ENCODE measurements around the gene STRN4. TPM values are rescaled to one million over a fixed set of nuclear protein-coding genes. Genes with fewer than 3 reads are reported as not detected.

STRN4 gene
- total RNA-seq, 4 donors from 2014 or later: 55.1 to 109 (median 81.8) TPM

DNA sequence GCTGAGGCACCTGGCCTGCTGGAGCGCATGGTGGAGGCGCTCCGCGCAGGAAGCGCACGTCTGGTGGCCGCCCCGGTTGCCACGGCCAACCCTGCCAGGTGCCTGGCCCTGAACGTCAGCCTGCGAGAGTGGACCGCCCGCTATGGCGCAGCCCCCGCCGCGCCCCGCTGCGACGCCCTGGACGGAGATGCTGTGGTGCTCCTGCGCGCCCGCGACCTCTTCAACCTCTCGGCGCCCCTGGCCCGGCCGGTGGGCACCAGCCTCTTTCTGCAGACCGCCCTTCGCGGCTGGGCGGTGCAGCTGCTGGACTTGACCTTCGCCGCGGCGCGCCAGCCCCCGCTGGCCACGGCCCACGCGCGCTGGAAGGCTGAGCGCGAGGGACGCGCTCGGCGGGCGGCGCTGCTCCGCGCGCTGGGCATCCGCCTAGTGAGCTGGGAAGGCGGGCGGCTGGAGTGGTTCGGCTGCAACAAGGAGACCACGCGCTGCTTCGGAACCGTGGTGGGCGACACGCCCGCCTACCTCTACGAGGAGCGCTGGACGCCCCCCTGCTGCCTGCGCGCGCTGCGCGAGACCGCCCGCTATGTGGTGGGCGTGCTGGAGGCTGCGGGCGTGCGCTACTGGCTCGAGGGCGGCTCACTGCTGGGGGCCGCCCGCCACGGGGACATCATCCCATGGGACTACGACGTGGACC, 9.7 kb upstream of the STRN4 start:
- no peak for TF ChIP-seq POLR2A (IDR thresholded peaks at IDR 0.05)
- TF ChIP-seq, protein P1, sequence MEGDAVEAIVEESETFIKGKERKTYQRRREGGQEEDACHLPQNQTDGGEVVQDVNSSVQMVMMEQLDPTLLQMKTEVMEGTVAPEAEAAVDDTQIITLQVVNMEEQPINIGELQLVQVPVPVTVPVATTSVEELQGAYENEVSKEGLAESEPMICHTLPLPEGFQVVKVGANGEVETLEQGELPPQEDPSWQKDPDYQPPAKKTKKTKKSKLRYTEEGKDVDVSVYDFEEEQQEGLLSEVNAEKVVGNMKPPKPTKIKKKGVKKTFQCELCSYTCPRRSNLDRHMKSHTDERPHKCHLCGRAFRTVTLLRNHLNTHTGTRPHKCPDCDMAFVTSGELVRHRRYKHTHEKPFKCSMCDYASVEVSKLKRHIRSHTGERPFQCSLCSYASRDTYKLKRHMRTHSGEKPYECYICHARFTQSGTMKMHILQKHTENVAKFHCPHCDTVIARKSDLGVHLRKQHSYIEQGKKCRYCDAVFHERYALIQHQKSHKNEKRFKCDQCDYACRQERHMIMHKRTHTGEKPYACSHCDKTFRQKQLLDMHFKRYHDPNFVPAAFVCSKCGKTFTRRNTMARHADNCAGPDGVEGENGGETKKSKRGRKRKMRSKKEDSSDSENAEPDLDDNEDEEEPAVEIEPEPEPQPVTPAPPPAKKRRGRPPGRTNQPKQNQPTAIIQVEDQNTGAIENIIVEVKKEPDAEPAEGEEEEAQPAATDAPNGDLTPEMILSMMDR (IDR thresholded peaks at IDR 0.05): no peak
- Histone ChIP-seq H3K9me3 (no peaks in the 10 kb centered on the region), H3K36me3 (no peaks in the 10 kb centered on the region), H3K27ac (peak overlapping the region in 1 of 2 donors; percentile 65), H3K4me1 (peaks cover 0 to 4% of the 10 kb centered on the region in 2 donors), H3K4me3 (no peak overlapping the region), H3K27me3 (no peaks in the 10 kb centered on the region)
- no peak for DNase-seq
- intact Hi-C loops (cut with DNase I; ENCODE audit: low total_unique reads): loop anchor here (5.0 kb wide), 1 partner anchor 86 kb away; no protein-coding TSS in a partner anchor

DNA sequence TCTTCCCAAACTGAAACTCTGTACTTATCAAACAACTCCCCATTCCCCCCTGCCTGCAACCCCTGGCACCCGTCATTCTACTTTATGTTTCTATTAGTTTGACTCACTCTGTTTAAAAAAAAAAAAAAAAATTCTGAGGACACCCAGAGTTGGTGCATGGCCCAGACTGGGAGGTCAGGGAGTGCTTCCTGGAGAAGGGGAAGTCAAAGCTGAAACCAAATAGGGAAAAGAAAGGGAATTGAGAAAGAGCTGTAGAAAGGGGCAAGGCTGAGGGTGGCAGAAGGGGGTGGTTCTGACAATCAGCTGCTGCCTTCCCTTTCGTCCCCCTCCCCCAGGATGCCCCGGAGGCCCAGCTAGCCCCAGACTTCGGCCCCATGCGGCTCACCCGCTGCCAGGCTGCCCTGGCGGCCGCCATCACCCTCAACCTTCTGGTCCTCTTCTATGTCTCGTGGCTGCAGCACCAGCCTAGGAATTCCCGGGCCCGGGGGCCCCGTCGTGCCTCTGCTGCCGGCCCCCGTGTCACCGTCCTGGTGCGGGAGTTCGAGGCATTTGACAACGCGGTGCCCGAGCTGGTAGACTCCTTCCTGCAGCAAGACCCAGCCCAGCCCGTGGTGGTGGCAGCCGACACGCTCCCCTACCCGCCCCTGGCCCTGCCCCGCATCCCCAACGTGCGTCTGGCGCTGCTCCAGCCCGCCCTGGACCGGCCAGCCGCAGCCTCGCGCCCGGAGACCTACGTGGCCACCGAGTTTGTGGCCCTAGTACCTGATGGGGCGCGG, 9.0 kb upstream of the STRN4 start:
- peak in 1 of 2 donors; percentile 52 for DNase-seq
- Histone ChIP-seq H3K36me3 (no peaks in the 10 kb centered on the region), H3K4me3 (no peak overlapping the region), H3K27ac (peak overlapping the region in 1 of 2 donors; percentile 65), H3K4me1 (peaks cover 0 to 4% of the 10 kb centered on the region in 2 donors), H3K27me3 (no peaks in the 10 kb centered on the region), H3K9me3 (no peaks in the 10 kb centered on the region)
- intact Hi-C loops (cut with DNase I; ENCODE audit: low total_unique reads): loop anchor here (5.0 kb wide), 1 partner anchor 87 kb away; no protein-coding TSS in a partner anchor
- no peak for TF ChIP-seq POLR2A (IDR thresholded peaks at IDR 0.05)
- TF ChIP-seq, protein P1 (IDR thresholded peaks at IDR 0.05): no peak

DNA sequence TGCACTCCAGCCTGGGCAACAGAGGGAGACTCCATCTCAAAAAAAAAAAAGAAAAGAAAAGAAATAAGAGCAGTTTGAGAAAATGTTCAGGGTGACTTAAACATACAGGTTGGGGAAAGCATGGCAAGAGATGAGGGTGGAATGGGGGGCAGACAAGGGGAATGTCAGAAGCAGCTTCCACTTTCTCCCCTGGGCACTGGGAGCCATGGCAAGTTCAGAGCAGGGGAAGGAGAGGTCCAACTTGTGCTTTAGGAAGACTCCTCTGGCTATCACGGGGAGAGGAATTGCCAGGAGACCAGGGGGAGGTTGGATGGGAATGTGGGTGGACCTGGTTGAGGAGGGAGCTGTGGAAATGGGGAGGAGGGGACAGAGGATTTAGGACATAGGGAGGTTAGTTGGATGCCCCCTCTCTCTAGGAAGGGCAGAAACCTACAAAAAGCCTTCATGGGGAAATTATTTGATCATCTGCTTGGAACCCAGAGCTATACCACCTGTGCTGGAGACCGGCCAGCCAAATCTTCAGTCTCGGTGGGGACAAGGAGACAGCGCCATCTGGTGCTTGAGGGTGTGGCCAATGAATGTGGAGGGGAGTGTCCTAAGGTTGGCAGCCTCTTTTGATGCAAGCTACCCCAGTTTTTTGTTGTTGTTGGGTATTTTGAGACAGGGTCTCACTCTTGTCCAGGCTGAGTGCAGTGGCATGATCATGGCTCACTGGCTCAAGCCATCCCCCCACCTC, 7.3 kb upstream of the STRN4 start:
- intact Hi-C loops (cut with DNase I; ENCODE audit: low total_unique reads): no loop called here

DNA sequence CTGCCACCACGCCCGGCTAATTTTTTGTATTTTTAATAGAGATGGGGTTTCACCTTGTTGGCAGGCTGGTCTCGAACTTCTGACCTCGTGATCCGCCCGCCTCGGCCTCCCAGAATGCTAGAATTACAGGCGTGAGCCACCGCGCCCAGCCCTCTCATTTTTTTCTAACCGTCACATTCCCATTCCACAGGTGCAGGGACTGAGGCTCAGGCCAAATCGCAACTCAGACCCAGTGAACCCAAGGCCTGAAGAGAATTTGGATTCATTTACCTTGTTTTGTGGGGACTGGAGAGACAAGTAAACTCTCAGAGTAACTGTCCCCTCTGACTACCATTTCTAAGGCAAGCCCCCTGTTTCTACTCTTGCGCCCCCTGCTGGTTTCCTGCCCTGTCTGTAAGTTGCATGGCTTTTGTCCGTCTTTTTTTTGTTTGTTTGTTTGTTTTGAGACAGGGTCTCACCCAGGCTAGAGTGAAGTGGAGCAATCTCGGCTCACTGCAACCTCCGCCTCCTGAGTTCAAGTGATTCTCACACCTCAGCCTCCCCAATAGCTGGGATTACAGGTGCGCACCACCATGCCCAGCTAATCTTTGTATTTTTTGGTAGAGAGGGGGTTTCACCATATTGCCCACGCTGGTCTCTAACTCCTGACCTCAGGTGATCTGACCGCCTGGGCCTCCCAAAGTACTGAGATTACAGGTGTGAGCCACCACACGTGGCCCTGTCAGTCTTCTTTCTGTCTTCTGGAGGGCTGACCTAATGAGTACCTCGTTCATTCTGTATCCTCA, 2.3 kb upstream of the STRN4 start:
- peak in 1 of 2 donors; percentile 57 for DNase-seq
- intact Hi-C loops (cut with DNase I; ENCODE audit: low total_unique reads): no loop called here

More for the DNA sequence above, 7.3 kb upstream of the STRN4 start:
- H3K27me3 ChIP-seq: no peaks in the 10 kb centered on the region
- no peak overlapping the region for H3K4me3 ChIP-seq
- H3K27ac ChIP-seq: peak overlapping the region in 1 of 2 donors; percentile 30
- peak in 1 of 2 donors; percentile 67 for DNase-seq
- H3K9me3 ChIP-seq: no peaks in the 10 kb centered on the region
- H3K36me3 ChIP-seq: no peaks in the 10 kb centered on the region
- peaks cover 0 to 4% of the 10 kb centered on the region in 2 donors for H3K4me1 ChIP-seq
- TF ChIP-seq, protein P1 (IDR thresholded peaks at IDR 0.05): peak; percentile 12 to 38 (median 22)
- no peak for TF ChIP-seq POLR2A (IDR thresholded peaks at IDR 0.05)

More for the DNA sequence above, 2.3 kb upstream of the STRN4 start:
- no peak overlapping the region for H3K4me3 ChIP-seq
- H3K27me3 ChIP-seq: no peaks in the 10 kb centered on the region
- TF ChIP-seq, protein P1 (IDR thresholded peaks at IDR 0.05): peak; percentile 18 to 67 (median 47)
- TF ChIP-seq POLR2A (IDR thresholded peaks at IDR 0.05): no peak
- peaks cover 0 to 6% of the 10 kb centered on the region in 2 donors for H3K4me1 ChIP-seq
- H3K27ac ChIP-seq: no peak overlapping the region
- no peaks in the 10 kb centered on the region for H3K9me3 ChIP-seq
- H3K36me3 ChIP-seq: no peaks in the 10 kb centered on the region

All from uterus (tissue), 4 donors.